NK-92 (cell line): Measurements from ENCODE around the gene PUM2.

Experiments used
- DNase-seq: peaks from one replicate; lab custom pipeline; 2025; ENCODE audit not compliant: unreplicated experiment; lab: John Stamatoyannopoulos, UW

PUM2 gene

GRCh38 chr2:20346565-20347381, 3.9 kb downstream of the PUM2 start:
- no peak for DNase-seq

- DNase-seq: no peak
These were observed 7.5 kb downstream of the PUM2 start for GRCh38 chr2:20343128-20343527.

GRCh38 chr2:20339012-20339411, 11.6 kb downstream of the PUM2 start:
- no peak for DNase-seq

GRCh38 chr2:20334605-20335203, 15.9 kb downstream of the PUM2 start:
- no peak for DNase-seq

- no peak for DNase-seq
These were observed 16.9 kb downstream of the PUM2 start for GRCh38 chr2:20333738-20334137.

- no peak for DNase-seq
These were observed 20.5 kb downstream of the PUM2 start for GRCh38 chr2:20330192-20330591.

- no peak for DNase-seq
These were observed 23.3 kb downstream of the PUM2 start for GRCh38 chr2:20327370-20327769.

- DNase-seq: no peak
These were observed 24.4 kb downstream of the PUM2 start for GRCh38 chr2:20326163-20326780.

- no peak for DNase-seq
These were observed 27.9 kb downstream of the PUM2 start for GRCh38 chr2:20322527-20323300.

- DNase-seq: no peak
These were observed 33.0 kb downstream of the PUM2 start for GRCh38 chr2:20317690-20318089.

- no peak for DNase-seq
These were observed 33.4 kb downstream of the PUM2 start for GRCh38 chr2:20317197-20317596.

- no peak for DNase-seq
These were observed 35.8 kb downstream of the PUM2 start for GRCh38 chr2:20314562-20315501.

- no peak for DNase-seq
These were observed 37.0 kb downstream of the PUM2 start for GRCh38 chr2:20313659-20314058.

- DNase-seq: no peak
These were observed 41.6 kb downstream of the PUM2 start for GRCh38 chr2:20309001-20309400.

- no peak for DNase-seq
These were observed 43.3 kb downstream of the PUM2 start for GRCh38 chr2:20307311-20307710.

GRCh38 chr2:20304411-20304810, 46.2 kb downstream of the PUM2 start:
- no peak for DNase-seq

GRCh38 chr2:20303966-20304365, 46.7 kb downstream of the PUM2 start:
- no peak for DNase-seq

- no peak for DNase-seq
These were observed 48.6 kb downstream of the PUM2 start for GRCh38 chr2:20302019-20302418.

- DNase-seq: no peak
These were observed 50.0 kb downstream of the PUM2 start for GRCh38 chr2:20300656-20301055.

GRCh38 chr2:20299113-20299512, 51.5 kb downstream of the PUM2 start:
- no peak for DNase-seq
